HepG2 (cell line): ENCODE data around the gene NDUFB6. TPM values are rescaled to one million over a fixed set of nuclear protein-coding genes. Genes with fewer than 3 reads are reported as not detected.

Experiments
- HIVEP1 ChIP-seq: sonication (generic); formaldehyde crosslinking; IDR thresholded peaks from 2 replicates; pipeline ENCODE4 v1.4.0; 2020; ENCODE audit warnings: mild to moderate bottlenecking, missing genetic modification reagents
- KDM6A ChIP-seq: IDR thresholded peaks from 2 replicates; pipeline ENCODE4 v1.6.1; 2016; ENCODE audit warnings: low read depth
- NR2F1 ChIP-seq, 2 experiments: fragments of 450-650 bp in 1 of 2; formaldehyde crosslinking in 1 of 2; IDR thresholded peaks; 2 replicates each; pipeline versions ENCODE4 v1.5.0 to v1.6.1; 2016 to 2020; ENCODE audit warnings: mild to moderate bottlenecking in 1 of 2, missing compliant biosample characterization in 1 of 2, missing genetic modification reagents in 1 of 2, moderate library complexity in 1 of 2
- PAWR ChIP-seq: sonication (generic); formaldehyde crosslinking; IDR thresholded peaks from 2 replicates; pipeline ENCODE4 v1.4.0; 2020; ENCODE audit warnings: missing genetic modification reagents, mild to moderate bottlenecking, borderline replicate concordance
- ZFX ChIP-seq: sonication (generic); formaldehyde crosslinking; IDR thresholded peaks from 2 replicates; pipeline ENCODE4 v1.4.0; 2020; ENCODE audit warnings: mild to moderate bottlenecking, low read depth, missing genetic modification reagents, moderate library complexity
- ZNF354B ChIP-seq: sonication (generic); formaldehyde crosslinking; IDR thresholded peaks from 2 replicates; pipeline ENCODE4 v1.8.0; 2022; ENCODE audit warnings: mild to moderate bottlenecking, missing genetic modification reagents
- ZNF431 ChIP-seq: sonication (generic); formaldehyde crosslinking; IDR thresholded peaks from 2 replicates; pipeline ENCODE4 v1.9.0; 2022; ENCODE audit warnings: missing genetic modification reagents, low read depth, mild to moderate bottlenecking, borderline replicate concordance
- ZNF660 ChIP-seq: sonication (generic); formaldehyde crosslinking; IDR thresholded peaks from 2 replicates; pipeline ENCODE4 v1.5.1; 2020; ENCODE audit warnings: mild to moderate bottlenecking, low read depth, missing genetic modification reagents, borderline replicate concordance
- ZNF883 ChIP-seq: sonication (generic); formaldehyde crosslinking; IDR thresholded peaks from 2 replicates; pipeline ENCODE4 v1.5.1; 2020; ENCODE audit warnings: mild to moderate bottlenecking, missing genetic modification reagents; ENCODE audit errors: not compliant biosample characterization
- polyA plus RNA-seq, 8 experiments: library from polyadenylated mRNA; depleted of rRNA in 3 of 8; stranded (reverse) in 7 of 8; unstranded in 1 of 8; fragments of >200 nt; fragmentation: Illumina TruSeq in 4 of 8; extraction: Trizol in 4 of 8; gene quantifications; 2 replicates each; pipeline versions ENCODE4 v1.2.1 to v1.2.3, GENCODE V29; 2011 to 2016; ENCODE audit warnings: low read depth in 4 of 8, missing spikeins in 1 of 8, mixed read lengths in 1 of 8; ENCODE audit not compliant: insufficient read depth in 1 of 8
- total RNA-seq, 5 experiments: library from RNA; depleted of rRNA; stranded (reverse); fragments of >200 nt; fragmentation: Illumina TruSeq; extraction: Trizol; gene quantifications; 2 replicates each; pipeline ENCODE4 v1.2.3, GENCODE V29; 2016; ENCODE audit warnings: low read depth in 1 of 5
- TF ChIP-seq, protein P1 (sequence below): fragments of 450-650 bp; IDR thresholded peaks from 2 replicates; pipeline ENCODE4 v1.6.1; 2016
- TF ChIP-seq, protein P2 (sequence below): sonication (generic); formaldehyde crosslinking; IDR thresholded peaks from 2 replicates; pipeline ENCODE4 v1.4.0; 2020; ENCODE audit warnings: mild to moderate bottlenecking, missing genetic modification reagents
- TF ChIP-seq, protein P3 (sequence below), 2 experiments: sonication (generic) in 1 of 2; formaldehyde crosslinking in 1 of 2; IDR thresholded peaks; 2 replicates each; pipeline versions ENCODE4 v1.4.0 to v1.6.1; 2018 to 2020; ENCODE audit warnings: missing genetic modification reagents in 2 of 2, borderline replicate concordance in 1 of 2, low read depth in 1 of 2, mild to moderate bottlenecking in 1 of 2, missing biosample characterization in 1 of 2
- TF ChIP-seq, protein P4 (sequence below): sonication (generic); formaldehyde crosslinking; IDR thresholded peaks from 2 replicates; pipeline ENCODE4 v1.4.0; 2020; ENCODE audit warnings: mild to moderate bottlenecking, missing genetic modification reagents, borderline replicate concordance

NDUFB6 gene
- total and polyA plus RNA-seq, 2 of the 13 experiments (the other 11 are each of a cell fraction or from before 2014, with no cell fraction given), result 31.2 to 81.9 TPM

DNA sequence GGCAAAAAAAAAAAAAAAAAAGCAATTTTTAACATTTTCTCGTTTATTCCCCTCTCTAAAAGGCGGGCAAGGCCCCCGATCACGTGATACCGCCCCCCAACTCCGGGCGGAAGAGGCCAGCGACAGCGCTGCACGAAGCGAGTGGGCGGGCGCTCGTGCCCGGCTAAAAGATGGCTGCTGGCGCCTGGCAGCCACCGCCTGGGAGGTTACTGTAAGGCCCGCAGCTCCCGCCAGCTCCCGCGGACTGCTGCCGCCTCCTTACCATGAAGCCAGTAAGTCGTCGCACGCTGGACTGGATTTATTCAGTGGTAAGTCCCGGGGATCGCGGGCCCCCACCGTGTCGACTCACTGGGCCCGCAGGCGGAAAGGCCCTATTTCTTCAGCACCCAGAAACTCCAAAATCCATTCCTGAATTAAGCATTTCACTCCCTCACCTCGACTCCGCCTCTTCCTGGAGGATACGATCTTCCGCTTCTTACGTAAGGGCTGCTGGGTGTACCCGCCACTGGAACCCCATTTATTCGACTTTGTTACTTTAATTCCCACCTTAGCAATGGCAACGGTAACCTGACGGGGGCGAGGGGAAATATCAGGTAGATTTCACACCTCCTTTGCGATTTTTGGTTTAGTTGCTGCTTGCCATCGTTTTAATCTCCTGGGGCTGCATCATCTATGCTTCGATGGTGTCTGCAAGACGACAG is 20.6 kb downstream of the NDUFB6 start, which contains the start of the genes SMIM27 and TOPORS (continued):
- TF ChIP-seq, protein P1, sequence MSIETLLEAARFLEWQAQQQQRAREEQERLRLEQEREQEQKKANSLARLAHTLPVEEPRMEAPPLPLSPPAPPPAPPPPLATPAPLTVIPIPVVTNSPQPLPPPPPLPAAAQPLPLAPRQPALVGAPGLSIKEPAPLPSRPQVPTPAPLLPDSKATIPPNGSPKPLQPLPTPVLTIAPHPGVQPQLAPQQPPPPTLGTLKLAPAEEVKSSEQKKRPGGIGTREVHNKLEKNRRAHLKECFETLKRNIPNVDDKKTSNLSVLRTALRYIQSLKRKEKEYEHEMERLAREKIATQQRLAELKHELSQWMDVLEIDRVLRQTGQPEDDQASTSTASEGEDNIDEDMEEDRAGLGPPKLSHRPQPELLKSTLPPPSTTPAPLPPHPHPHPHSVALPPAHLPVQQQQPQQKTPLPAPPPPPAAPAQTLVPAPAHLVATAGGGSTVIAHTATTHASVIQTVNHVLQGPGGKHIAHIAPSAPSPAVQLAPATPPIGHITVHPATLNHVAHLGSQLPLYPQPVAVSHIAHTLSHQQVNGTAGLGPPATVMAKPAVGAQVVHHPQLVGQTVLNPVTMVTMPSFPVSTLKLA, result peak; percentile 28; the same call in 1 of the 2 replicates
- TF ChIP-seq HIVEP1 (peak; percentile 82), ZNF354B (CRISPR knock-in tag) (no peak), ZNF883 (CRISPR knock-in tag) (peak; percentile 59), ZNF660 (CRISPR knock-in tag) (no peak), ZNF431 (peak; percentile 23; the same call in 1 of the 2 replicates), KDM6A (no peak), PAWR (CRISPR knock-in tag) (no peak), NR2F1 (CRISPR knock-in tag; IDR thresholded peaks at IDR 0.05) (no peak), ZFX (CRISPR knock-in tag) (peak; percentile 97)
- TF ChIP-seq, protein P2, sequence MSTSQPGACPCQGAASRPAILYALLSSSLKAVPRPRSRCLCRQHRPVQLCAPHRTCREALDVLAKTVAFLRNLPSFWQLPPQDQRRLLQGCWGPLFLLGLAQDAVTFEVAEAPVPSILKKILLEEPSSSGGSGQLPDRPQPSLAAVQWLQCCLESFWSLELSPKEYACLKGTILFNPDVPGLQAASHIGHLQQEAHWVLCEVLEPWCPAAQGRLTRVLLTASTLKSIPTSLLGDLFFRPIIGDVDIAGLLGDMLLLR, result no peak
- TF ChIP-seq, protein P3, sequence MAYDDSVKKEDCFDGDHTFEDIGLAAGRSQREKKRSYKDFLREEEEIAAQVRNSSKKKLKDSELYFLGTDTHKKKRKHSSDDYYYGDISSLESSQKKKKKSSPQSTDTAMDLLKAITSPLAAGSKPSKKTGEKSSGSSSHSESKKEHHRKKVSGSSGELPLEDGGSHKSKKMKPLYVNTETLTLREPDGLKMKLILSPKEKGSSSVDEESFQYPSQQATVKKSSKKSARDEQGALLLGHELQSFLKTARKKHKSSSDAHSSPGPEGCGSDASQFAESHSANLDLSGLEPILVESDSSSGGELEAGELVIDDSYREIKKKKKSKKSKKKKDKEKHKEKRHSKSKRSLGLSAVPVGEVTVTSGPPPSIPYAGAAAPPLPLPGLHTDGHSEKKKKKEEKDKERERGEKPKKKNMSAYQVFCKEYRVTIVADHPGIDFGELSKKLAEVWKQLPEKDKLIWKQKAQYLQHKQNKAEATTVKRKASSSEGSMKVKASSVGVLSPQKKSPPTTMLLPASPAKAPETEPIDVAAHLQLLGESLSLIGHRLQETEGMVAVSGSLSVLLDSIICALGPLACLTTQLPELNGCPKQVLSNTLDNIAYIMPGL (CRISPR knock-in tag; IDR thresholded peaks at IDR 0.05; ENCODE audit: borderline replicate concordance in 1 of 2, low read depth in 1 of 2), result peak; percentile 76 to 85; a peak in 3 of 4 replicates
- TF ChIP-seq, protein P4, sequence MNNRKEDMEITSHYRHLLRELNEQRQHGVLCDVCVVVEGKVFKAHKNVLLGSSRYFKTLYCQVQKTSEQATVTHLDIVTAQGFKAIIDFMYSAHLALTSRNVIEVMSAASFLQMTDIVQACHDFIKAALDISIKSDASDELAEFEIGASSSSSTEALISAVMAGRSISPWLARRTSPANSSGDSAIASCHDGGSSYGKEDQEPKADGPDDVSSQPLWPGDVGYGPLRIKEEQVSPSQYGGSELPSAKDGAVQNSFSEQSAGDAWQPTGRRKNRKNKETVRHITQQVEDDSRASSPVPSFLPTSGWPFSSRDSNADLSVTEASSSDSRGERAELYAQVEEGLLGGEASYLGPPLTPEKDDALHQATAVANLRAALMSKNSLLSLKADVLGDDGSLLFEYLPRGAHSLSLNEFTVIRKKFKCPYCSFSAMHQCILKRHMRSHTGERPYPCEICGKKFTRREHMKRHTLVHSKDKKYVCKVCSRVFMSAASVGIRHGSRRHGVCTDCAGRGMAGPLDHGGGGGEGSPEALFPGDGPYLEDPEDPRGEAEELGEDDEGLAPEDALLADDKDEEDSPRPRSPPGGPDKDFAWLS (CRISPR knock-in tag), result no peak
